CD4-positive, alpha-beta T cell treated with Interleukin-12 subunit alpha and Interleukin-12 subunit beta, for 1 hour (primary cell): ENCODE measurements around the gene WNT6.

Source experiments
- DNase-seq: peaks from one replicate; pipeline ENCODE4 v3.0.0-alpha.2; 2020

The WNT6 gene

DNA sequence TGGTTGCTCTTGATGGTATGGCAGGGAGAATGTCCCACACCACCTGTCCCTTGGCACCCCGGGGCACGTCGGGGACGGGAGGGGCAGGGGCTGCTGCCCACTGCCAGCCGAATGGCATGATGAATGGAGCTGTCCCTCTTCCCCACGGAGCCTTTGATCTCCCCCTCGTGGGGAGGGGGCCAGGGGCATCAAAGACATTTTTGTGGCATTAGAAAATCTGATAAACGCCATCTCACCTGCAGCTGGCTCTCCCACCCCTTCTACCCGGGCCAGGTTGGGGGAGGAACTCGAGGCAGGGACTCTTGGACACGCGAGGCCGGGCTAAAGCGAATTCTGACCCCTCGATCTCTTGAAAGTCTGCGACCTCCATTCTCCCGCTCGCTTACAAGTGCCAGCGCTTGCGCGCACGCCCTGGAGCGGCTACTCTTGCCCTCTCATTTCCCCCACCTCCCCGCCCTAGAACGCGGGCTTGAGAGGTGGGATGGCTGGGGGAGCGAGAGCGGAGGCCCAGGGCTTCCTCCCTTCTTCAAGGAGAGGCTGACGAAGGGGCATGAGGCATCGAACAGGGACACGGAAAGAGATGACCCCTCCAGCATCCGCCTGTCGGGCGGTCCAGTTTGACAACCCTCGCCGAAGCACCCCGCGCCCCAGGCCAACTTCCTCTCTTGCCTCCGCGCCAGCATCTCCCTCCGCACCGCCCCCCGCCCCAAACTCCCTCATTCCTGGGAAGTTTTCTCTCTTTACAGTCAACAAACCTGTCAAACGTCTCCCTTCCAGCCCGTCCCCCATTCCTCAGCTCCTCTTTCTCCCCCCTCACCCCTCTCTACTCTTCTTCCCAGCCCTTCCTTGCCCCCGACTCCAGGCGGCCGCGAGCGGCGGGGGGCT lies 692 bp upstream of the WNT6 start:
- DNase-seq, result no peak

DNA sequence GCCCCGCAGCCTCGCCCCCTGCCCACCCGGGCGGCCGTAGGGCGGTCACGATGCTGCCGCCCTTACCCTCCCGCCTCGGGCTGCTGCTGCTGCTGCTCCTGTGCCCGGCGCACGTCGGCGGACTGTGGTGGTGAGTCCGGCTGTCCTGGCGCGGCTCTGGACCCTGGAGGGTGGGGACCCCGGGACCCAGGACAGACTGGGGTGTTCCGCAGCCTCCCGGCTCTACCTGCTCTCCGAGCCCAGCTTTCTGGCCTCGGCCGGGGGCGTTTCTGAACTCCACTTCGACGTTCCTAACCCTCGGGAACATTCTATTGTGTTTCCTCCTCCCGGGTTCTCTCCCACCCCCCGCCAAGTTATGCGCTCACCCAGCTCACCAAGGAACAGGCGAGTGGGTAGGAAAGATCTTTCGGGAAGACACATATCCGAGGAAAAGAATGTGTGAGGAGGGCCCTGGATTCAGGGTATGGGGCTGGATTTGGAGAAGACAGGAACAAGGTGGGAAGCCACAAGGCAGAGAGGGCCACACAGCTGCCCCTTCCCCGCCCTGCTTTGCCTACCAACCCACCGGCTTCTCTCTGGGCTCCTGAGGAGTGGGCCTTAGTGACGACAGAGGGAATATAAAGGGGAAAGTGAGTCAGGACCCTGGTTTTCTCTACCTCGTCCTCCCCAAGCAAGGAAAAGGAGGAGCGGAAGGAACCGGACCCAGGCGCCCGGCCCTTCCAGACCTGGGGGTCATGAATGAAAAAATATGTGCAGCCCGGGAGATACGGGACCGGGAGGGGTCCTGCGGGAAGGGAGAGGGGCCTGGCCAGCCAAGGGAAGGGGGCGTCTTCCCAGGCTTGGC lies 605 bp downstream of the WNT6 start:
- no peak for DNase-seq

DNA sequence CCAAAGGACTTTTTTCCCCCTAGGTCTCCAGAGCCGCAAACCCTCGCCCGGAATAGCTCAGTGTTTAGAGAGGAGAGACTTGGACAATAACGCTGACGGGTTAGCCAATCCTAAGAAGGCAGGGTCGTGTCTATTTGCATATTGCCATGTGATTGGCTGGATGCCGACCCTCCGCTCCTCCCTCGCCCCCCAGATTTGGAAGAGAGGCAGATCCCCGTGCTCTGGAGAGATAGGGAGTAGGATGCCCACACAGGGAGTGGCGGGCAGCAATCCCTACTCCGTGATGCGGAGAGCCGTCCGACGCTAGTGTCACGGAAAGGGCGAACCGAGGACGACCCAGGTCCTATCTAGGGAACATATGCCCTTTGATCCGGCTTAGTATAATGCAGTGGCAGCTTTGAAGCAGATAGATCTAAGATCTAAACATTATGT lies 1.4 kb downstream of the WNT6 start:
- no peak for DNase-seq

DNA sequence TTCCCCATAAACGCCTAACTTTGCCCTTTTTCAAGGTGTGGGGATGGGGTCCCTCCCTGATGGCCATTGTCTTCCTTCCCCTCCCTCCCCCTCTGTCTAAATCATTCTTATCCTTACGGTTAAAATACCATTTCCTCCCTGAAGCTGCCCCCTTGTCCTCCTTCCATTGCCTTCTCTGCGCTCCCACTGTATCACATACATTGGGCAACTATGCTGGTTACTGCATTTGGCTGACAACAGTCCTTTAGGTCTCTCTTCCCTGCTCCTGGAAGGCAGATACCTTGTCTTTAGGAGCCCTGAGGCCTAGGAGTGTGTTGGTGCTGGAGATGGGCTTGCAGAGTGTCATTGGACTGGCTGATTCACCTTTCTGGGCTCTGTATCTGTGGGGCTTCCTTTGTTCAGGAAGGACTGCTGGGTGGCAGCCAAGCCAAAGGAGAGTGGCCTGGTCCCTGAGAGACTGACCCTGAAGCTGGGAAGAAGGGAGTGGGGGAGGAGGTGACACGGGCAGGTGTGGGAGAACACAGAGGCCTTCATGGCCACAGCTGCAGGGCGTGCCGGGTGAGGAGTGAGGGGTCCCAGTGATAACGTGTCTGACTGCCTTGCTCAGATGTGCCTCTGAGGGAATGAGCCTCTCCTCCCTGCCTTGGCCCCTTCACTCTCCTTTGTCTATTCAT lies 2.2 kb downstream of the WNT6 start:
- DNase-seq, result no peak

DNA sequence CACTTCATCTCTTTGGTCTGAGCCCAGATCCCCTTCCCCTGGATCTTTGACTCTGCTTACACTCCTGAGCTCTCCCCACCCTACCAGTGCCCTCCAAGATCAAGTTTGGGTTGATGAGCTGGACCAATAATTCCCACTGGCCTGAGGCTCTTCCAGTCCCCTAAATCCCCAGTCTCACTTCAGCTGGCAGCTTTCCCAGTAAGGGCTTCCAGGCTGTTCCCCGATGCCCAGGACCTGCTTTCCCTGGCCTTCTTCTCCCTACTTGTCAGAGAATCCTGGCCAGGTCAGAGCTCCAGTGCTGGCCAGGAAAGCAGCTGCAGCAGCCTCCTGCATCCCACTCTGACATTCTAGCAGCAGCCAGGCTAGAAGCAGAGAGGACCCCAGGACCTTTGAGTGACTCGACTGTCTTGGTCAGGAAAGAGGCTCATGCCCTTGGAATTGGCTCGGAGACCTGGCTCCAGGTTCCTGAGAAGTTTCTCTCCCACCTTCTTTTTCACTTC lies 3.5 kb downstream of the WNT6 start:
- no peak for DNase-seq

DNA sequence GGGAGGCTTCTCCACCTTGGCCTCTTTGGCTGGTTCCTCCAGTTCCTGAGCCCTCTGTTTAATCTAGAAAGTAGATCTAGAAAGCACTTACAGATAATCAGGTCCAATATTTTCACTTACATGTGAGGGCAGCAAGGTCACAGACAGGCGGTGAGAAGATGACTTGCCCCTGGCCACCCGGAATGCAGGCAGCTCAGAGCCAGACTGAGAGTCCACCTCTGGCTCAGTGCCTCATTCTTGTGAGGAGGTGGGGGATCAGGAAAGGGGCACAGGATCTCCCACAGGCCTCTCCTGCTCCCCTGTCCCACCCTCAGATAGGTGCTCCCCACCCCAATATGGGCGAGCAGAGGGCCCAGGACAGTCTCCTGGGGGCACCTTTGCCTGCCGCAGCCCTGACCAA lies 5.8 kb downstream of the WNT6 start:
- DNase-seq, result no peak

DNA sequence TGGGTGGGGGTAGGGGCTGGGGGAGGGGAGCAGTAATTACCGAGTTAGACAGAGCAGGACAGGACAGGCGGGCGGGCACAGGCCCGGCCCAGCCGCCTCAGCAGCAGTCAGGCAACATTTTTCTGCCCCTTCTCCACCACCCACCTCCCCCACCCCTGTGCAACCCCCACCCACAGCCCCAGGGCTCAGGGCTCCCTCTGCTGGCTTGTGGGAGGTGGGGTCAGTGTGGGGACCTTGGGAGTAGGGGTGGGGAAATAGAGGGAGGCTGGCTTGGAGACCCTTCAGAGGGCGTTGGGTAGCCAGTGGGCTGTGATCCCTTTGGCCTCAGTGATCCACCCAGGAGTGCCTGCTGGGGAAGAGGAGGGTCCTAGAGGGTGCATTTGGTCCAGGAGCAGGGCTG lies 6.4 kb downstream of the WNT6 start:
- DNase-seq, result no peak

DNA sequence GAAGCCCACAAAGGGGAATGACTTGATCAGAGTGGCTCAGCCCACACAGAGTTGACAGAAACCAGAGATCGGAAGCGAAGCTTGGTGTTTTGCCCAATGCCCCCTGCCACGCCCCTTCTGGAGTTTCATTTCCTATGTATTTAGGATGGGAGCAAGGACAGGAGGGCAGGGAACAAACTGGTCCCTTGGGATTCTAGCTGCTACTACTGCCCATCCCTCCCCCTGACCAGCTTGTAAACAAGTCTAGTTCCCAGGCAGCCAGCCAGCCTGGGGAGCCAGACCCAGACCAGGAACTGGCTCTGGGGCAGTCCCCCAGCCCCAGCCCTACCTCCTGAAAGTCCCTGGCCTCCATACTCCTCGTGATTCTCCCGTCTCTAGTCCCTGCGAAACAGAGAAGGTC lies 8.3 kb downstream of the WNT6 start:
- no peak for DNase-seq

DNA sequence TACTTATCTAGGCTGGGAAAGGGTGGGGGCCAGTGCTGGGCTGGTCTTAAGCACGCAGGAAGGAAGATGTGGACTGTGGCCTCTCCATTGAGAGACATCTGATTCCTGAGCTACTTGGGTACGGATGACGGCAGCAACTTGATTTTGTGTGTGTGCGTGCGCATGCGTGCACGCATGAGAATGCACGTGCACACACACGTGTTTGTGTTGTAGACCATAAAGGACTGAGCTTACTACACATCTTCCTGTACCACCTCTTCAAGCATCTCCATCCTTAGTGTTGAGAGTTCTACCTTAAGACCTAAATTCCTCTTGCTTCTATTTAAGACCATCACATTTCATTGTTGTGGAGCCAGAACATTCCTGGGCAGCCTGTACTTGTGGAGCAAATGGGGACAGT lies 9.5 kb downstream of the WNT6 start:
- DNase-seq, result no peak

DNA sequence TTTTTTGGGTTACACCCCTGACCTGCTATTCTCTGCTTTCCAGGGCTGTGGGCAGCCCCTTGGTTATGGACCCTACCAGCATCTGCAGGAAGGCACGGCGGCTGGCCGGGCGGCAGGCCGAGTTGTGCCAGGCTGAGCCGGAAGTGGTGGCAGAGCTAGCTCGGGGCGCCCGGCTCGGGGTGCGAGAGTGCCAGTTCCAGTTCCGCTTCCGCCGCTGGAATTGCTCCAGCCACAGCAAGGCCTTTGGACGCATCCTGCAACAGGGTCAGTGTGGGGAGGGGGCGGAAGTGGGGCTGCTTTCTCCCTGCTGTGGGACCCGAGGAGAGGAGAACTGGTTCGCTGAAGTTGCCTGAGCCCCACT lies 11.4 kb downstream of the WNT6 start:
- peak; percentile 7 for DNase-seq

DNA sequence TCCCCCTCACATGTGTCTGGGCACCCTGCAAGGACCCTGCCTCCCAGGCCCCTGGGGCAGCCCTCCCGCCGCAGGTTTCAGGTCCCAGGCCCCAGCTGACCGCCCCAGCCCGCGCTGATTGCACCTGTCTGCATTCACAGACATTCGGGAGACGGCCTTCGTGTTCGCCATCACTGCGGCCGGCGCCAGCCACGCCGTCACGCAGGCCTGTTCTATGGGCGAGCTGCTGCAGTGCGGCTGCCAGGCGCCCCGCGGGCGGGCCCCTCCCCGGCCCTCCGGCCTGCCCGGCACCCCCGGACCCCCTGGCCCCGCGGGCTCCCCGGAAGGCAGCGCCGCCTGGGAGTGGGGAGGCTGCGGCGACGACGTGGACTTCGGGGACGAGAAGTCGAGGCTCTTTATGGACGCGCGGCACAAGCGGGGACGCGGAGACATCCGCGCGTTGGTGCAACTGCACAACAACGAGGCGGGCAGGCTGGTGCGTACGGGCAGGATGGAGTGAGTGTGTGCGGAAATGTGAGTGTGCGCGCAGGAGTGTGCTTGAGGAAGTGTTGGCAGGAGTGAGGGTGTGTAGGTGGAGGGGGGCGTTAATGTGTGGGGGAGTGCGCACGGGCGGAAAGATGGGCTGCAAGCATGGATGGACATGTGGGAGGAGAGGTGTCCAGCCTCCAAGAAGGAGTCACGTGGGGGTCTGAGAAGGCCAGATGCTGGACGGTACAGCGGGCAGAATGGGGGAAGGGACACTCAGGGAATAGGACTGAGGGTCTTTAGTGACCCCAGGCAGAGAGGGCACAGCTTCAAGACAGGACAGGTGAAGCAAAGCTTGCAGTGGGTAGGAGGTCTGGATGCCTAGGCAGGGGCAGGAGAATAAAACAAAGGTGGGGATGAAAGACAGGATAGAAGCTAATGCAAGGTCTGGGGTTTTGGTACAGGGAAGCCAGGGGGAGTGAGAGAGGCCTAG lies 12.0 kb downstream of the WNT6 start:
- peak; percentile 31 for DNase-seq

DNA sequence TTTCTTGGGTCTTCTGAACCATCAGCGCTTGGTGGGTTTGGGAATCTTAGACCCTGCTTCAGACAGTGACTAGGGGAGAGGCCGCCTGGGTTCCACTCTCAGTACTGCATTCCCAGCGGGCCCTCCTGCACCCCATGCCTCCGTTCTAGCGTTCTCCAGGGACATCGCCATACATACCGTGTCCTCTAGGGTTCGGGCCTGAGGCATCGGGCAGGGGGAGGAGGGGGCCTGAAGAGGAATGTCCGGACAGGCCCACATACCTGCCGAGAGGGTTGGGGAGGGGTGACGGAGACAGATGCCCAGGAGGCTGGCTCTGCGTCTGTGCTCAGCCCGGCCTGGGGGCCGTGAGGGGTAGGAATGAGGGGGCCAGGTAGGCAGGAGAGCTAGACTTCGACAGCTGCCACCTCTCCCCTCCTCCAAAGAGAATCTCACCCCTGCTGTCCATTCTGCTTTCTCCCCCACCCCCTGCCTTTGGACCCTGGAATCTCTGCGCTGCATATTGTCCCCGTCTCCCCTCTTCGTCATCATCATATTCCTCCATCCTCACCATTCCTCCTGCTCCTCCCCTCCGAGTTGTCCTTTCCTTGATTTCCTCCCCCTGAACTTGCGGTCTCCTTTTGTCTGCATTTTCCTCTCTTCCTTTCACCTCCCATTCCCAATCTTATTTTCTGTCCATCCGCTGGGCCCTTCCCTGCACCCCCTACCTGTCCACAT lies 13.2 kb downstream of the WNT6 start:
- DNase-seq, result no peak

DNA sequence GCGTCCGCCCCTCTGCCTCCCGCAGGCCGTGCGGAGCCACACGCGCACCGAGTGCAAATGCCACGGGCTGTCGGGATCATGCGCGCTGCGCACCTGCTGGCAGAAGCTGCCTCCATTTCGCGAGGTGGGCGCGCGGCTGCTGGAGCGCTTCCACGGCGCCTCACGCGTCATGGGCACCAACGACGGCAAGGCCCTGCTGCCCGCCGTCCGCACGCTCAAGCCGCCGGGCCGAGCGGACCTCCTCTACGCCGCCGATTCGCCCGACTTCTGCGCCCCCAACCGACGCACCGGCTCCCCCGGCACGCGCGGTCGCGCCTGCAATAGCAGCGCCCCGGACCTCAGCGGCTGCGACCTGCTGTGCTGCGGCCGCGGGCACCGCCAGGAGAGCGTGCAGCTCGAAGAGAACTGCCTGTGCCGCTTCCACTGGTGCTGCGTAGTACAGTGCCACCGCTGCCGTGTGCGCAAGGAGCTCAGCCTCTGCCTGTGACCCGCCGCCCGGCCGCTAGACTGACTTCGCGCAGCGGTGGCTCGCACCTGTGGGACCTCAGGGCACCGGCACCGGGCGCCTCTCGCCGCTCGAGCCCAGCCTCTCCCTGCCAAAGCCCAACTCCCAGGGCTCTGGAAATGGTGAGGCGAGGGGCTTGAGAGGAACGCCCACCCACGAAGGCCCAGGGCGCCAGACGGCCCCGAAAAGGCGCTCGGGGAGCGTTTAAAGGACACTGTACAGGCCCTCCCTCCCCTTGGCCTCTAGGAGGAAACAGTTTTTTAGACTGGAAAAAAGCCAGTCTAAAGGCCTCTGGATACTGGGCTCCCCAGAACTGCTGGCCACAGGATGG lies 14.0 kb downstream of the WNT6 start:
- no peak for DNase-seq

DNA sequence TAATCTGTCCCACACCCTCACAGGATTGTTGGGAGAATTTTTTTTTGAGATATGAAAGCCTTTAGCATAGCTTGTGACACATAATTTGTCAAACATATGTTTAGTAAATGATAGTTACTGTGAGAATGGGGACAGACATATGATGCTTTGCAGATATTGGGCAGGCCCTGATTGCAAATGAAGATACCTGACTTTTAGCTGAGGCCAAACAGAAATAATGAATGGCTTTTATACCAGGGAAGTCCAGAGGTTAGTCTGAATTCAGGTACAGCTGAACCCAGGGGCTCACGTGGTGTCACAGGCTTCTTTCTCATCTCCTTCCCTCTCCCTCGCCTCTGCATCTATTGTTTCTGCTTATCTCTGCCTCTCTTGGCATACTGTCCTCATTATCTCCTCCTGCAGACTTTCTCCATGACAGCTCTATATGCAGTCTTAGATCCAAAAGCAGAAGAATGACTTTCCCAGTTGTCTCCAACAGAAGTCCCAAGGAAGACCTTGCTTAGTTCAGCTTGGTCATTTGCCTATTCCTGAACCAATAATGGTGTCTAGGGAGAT lies 16.2 kb downstream of the WNT6 start:
- DNase-seq, result no peak

DNA sequence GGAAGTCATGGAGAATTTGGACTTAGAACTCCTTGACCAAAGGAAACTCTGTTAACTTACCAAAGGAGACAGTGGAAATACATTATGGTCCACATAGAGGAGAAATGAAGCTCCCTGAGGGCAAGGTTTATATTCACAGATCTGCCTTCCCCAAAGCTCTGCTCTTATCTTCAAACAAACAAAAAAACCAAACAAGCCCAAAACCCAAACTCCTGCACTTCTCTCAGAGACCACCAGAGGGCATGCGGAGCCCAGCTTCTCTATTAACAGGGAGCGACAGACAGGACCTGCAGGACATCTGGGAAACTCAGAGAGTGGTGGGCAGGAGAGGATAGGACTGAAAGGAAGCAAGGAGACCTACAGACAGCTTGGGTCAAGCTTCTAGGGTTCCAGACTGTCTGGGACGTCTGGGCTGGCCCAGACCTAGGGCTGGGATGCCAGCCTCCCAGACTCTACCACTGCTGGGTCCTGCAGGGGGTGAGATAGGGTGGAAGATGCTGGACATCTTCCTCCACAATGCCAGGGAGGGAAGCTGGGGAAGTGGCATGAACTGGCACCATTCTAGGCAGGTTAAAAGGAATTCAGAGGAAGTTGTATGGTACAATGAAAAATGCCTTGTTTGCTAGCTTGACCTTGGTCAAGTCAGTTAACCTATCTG lies 17.1 kb downstream of the WNT6 start:
- peak; percentile 85 for DNase-seq

DNA sequence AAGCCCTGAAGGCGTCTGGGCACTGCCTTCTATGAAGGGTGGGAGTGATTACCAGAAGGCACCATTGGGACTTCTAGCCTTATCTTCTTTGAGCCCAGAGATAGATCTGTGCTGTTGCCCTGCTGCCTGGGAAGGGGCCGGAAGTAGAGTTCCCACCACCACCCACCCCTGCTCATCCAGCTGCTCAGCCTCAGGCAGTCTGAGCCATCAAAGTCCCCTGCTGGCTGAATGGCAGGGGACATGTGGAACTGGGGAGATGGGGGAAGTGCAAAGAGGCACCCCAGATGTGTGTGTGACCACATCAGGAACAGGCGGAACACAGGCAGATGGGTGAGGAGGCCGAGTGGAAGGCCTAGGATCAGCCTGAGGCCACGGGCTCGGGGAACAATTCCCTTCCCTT lies 17.7 kb downstream of the WNT6 start:
- no peak for DNase-seq

DNA sequence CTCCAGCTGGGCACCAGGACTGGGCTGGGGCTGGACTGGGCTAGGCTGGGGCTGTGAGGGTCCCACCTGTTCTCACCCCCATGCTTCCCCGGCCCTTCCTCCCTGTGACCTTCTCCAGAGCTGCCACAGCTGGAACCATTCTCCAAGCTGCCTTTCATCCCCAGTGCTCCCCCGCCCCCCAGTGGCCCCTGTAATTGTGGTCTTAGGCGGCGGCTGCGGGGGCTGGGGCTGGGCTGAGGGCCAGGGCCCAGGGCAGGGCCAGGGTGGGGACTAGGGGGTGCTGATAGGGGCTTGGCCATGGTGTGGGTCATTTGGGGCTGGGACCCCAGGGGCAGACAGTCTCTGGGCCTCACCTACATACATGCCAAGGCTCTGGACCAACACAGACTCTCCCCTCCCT lies 18.3 kb downstream of the WNT6 start:
- no peak for DNase-seq

DNA sequence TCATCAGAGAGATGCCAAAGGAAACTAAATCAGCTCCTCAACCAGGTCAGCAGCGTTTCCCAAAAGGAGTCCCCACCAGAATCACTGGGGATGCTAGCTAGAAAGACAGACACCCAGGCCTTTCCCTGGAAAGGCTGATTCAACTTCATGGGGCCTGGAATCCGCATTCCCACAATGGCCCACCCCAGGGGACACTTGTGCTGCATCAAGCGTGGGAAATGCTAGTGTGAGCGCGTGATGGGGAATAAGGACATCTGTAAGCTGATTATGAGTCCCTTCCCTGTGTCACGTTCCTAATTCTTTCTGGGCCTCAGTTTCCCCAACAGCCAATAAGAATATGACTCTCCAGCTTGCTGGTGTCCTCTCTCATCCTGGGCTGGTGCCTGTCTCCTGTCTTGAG lies 18.9 kb downstream of the WNT6 start:
- DNase-seq, result no peak

DNA sequence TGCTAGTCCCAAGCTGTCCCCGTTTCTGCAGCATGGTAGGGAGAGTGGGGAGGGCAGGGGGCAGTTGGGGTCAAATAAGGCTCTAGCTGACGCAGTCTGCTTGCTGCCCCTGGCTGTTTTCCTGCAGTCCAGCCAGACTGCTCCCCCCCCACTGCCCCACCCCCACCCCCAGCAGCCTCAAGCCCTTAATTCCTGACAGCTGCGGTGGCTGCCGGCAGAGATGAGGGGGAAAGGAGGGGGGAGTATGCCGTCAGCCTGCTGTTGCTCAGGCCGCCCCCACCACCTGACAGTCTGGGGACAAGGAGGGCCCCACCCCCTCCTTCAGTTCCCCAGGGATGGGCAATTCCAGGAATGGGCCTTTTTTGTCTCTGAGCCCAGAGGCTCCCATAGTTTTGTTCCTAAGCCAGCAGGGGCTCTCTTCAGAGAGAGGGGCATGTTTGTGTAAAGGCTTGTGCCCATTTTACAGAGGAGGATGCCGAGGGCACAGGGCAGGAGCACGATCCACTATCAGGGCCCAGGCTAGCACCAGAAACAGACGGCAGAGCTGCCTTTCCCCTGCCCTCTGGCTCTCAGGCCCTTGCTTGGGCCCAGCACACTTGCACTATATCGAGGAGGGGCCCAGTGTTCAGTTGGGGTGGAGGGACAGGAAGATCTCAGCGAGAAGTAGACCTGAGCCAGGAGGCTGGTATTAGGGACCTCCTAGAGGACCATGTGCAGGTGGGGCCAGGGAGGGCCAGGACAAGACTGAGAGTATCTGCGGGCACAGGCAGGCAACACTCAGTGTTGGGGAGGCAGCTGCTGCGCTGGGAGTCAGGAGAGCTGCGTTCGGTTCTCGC lies 19.5 kb downstream of the WNT6 start:
- no peak for DNase-seq
